A204.1 (cell line): ENCODE measurements around the gene MT1G.
"Not testable (repeated sequence)": the region's sequence is repeated elsewhere in the genome, so short reads cannot be mapped to it uniquely, and the experiment has no call there.

Experiments used
- FAIRE-seq: peaks from 2 replicates; lab custom pipeline; 2012; peaks lifted over from hg19 to GRCh38; lab: Jason Lieb, UNC

Gene MT1G

GRCh38 chr16:56684256-56684925, 16.5 kb upstream of the MT1G start:
- no peak for FAIRE-seq

- no peak for FAIRE-seq
These were observed 15.7 kb upstream of the MT1G start for GRCh38 chr16:56683424-56684172.

- no peak for FAIRE-seq
These were observed 15.0 kb upstream of the MT1G start for GRCh38 chr16:56682703-56683397.

DNA sequence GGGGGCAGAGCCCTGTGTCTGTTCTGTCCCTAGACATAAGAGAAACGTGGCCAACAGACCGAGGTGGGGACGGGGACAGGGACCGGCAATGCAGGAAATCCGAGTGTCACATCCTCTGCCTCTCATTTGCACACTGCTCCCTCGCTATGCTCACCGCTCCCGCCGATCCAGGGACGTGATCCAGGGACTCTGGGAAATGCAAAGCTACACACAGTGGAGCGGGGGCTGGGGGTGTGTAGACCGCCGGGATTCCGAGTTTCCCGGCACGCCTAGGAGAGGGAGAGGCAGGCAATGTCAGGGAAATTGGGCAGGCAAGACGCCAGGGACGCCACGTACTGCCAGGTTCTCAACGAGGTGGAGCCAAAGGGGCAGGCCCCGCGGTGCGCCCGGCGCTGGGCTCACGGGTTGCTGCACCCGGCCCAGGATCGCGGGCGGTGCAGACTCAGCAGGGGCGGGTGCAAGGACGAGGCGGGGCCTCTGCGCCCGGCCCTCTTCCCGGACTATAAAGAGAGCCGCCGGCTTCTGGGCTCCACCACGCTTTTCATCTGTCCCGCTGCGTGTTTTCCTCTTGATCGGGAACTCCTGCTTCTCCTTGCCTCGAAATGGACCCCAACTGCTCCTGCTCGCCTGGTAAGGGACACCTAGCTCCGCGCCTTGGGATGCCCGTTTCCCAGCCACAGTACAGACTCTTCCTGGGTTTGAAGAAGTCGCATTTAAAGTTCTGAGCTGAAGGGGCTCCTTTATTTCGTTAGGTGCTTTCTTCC, 14.3 kb upstream of the MT1G start, which contains the start of gene MT1X:
Gene MT1X (plus strand): TSS at position 532 of the 764 bp plus-strand sequence. CDS start 71 bp downstream, at position 603.
- FAIRE-seq = no peak

DNA sequence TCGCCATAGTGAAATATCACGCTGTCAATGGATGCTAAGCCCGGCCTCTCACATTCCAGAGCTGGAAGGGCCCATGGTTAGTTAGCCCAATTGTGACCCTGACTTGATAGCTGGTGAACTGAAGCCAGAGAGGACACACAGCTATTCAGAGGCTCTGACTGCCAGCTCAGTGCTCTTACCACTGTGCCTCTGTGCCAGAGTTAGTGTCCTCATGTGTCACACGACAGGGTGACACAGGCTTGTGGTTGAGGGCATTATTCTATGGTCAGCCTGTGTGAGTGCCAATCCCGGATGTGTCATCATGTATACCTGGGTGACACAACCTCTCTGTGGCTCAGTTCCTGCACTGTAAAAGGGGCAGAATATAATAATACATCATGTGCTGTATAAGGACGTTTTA, 12.0 kb upstream of the MT1G start:
- FAIRE-seq = no peak

- FAIRE-seq = no peak
These were observed 11.3 kb upstream of the MT1G start for GRCh38 chr16:56679078-56679730.

DNA sequence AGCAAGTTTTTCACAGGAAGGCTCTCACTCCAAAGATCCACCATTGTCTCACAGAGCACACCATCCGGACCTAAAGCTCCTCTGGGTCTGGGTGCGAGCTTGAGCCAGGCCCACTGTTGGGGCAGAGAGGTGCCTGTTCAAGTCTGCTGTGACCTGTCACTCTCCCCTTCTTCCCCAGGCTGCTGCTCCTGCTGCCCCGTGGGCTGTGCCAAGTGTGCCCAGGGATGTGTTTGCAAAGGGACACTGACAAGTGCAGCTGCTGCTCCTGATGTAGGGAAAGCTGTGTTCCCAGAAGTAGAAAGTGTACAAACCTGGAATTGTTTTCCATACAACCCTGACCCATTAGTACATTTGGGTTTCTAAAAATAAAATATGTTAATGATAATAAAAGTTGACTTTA, 9.6 kb upstream of the MT1G start:
- FAIRE-seq = no peak

DNA sequence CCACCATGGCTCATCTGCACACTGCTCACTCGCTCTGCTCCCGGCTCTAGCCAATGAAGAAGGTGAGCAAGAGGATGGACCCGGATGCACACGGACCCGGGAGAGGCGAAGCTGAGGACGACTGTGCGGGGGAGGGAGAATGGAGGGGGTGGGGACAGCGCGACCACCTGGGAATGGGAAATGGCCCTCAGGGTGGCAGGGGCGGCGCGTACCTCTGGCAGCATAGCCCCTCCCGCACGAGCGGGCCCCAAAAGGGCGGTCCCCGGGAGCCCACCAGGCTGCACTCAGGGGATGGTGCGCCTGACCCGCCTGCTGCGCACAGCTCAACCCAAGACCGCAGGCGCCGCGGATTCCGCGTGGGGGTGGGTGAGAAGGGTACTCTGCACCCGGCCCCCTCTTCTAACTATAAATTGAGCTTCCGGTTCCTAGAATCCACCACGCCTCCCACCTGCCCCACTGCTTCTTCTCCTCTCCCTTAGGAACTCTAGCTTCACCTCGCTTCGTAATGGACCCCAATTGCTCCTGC, 7.9 kb upstream of the MT1G start:
- no peak for FAIRE-seq

GRCh38 chr16:56674570-56674969, 6.7 kb upstream of the MT1G start:
- not testable (repeated sequence) for FAIRE-seq

DNA sequence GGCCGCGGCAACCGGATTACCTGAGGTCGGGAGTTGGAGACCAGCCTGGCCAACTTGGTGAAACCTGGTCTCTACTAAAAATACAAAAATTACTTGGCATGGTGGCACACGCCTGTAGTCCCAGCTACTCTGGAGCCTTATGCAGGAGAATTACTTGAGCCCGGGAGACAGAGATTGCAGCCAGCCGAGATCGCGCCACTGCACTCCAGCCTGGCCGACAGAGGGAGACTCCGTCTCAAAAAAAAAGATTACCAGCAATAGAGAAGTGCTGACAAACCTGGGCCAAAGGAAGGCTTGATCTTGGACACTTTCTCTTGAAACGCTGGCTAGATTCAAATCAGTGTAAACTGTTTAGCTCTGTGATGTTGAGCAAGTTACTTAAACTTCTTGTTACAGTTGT, 6.1 kb upstream of the MT1G start:
- FAIRE-seq = peak; percentile 37

DNA sequence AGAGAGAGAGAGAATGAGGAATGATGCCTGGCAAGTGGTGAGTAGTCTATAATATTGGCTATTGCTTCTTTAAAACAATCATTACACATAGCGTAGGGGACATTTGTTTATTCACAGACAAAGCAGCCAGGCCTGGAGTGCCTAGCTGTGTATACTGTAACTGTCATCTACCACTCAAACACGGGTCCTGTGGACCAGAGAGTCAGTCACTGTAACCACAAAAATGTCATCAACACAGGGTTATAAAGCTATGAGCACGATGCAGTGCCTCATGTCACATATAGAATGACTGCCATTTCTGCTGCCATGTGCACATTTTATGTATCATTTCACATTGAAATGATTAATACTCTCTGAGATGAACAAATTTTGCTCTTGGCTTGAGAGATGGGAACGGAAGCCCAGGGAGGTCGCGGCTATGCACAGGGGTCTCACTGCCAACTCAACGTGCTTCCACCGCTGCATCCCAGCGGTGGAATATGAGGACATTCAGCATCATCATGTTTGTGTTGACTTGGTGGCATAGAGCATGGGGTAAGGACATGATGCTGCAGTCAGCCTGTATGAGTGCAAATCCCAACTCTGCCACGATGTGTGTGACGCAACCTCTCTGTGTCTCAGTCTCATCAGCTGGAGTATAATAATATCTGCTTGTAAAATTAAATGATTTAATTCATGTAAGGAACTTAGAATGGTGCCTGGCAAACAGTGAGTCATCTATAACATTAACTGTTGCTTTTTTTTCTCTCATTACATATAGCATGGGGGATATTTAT, 5.1 kb upstream of the MT1G start:
- no peak for FAIRE-seq

- not testable (repeated sequence) for FAIRE-seq
These were observed 4.3 kb upstream of the MT1G start for GRCh38 chr16:56672171-56672570.

GRCh38 chr16:56671691-56672090, 3.8 kb upstream of the MT1G start:
- not testable (repeated sequence) for FAIRE-seq

DNA sequence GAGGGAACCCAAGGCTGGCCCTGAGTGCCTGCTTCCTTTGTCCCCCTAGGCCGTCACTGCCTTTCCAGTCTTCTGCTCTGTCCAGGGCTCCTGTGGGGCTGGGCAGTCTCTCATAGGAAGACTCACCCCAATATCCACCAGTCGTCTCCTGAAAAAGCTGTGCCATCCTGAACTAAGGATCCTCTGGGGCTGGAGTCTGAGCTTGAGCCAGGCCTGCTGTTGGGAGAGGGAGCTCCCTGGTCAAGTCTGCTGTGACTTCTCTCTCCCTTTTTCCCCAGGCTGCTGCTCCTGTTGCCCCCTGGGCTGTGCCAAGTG, 2.7 kb upstream of the MT1G start:
- no peak for FAIRE-seq

DNA sequence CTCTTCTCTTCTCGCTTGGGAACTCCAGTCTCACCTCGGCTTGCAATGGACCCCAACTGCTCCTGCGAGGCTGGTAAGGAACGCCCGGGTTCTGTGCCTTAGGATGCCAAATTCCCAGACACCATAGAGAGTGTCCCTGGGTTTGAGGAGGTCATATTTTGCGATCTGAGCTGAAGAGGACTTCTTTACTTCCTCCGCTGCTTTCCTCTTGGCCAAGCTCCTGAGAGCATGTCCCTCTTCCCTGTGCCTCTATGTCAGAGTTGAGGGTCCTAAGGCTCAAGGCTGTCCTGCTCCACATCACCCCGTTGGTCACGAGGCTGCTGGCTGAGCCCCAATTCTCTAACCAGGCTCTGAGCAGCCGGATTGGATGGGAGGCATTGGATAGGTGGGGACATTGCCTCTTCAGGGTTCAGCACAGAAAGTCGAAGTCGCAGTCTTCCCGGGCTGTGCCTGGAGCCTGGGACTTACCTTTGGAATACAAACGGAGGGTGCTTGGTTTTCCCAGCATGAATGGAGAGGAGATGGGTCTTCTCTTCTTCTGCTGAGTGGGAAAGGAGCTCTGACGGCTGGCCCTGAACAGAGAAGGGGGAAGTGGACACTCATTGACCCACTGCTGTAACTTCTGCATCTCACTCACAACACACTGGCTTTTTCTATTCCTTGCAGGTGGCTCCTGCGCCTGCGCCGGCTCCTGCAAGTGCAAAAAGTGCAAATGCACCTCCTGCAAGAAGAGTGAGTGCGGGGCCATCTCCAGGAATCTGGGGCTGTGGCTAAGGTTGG, 2.2 kb upstream of the MT1G start:
- no peak for FAIRE-seq

DNA sequence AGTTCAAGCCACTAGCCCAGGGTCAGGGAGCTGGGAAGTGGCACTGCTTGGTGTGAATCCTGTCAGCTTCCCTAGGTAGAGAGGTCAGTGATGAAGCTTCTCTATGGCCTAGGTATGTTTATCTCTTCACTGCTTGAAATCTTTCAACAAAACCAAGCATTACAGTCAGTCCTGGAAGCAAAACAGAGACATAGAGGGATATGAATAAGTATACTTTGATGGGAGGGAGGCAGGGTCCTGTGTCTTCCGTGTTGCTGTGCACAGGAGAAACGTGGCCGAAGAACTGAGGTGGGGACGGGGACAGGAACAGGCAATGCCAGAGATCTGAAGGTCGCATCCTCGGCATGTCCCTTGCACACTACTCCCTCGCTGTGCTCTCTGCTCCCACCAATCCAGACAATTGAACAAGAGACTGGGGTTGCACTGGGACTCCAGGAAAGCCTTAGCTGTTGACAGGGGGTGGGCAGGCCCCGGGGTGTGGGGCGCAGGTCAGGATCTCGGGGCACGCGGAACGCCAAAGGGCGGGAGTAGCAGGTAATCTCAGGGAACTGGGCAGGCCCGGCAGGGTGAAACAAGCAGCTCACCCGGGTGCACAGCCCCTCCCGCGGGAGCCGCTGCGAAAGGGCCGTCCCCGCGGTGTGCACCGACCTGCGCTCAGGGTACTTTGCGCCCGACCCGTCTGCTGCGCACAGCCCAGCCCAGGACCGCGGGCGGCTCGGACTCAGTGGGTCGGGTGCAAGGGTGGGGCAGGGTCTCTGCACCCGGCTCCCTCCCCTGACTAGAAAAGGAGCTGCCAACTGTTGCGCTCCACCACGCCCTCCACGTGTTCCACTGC, 1.4 kb upstream of the MT1G start, which contains the start of gene MT1H:
Gene MT1H (plus strand): TSS at position 810 of the 835 bp plus-strand sequence. CDS start 71 bp downstream, outside the sequence.
- no peak for FAIRE-seq

DNA sequence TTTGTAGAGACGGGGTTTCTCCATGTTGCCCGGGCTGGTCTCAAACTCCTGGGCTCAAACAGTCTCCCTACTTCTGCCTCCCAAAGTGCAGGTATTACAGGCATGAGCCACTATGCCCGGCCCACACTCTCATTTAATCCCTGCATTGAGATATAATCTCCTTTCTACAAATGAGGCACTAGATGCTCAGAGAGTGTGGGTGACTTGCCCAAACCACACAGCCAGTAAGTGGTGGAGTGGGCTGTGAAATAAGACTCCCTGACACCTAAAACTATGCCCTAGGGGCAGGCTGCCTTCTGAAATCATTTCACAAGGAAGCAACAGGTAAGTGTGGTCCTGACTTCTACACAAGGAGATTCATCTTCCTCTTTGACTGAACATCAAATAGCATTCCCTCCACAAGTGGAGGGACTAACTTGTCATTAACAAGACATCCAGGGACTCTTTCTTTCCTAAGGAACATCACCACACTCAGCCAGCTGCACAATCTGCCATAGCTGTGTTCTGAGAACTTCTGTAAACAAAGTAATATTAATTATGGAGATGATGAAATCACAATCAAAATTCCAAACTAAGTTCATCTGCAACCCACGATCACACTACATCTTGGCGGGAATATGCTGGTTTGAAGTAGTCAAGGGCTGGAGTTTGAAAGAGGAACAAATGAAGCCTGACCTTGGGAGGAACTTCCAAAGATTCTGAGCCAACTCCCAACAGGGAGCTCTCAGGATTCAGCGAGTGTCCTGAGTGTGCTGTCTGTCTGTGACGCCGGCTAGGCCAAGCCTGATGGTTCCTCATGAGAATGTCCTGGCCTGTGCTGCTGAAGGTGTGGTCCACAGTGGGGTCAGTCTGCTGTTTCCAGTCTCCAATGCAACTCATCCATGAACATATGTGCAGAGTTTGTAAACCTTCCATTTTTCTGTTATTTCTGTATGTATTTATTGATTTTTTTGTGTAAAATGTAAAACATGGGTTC, 2.3 kb downstream of the MT1G start:
- FAIRE-seq = not testable (repeated sequence)

GRCh38 chr16:56664506-56664905, 3.4 kb downstream of the MT1G start:
- no peak for FAIRE-seq
